Jurkat, Clone E6-1 (cell line): Measurements from ENCODE around the gene SNX22. TPM values are rescaled to one million over a fixed set of nuclear protein-coding genes. Genes with fewer than 3 reads are reported as not detected.
"Not testable (repeated sequence)": the region's sequence is repeated elsewhere in the genome, so short reads cannot be mapped to it uniquely, and the experiment has no call there.

Experiments used
- DNase-seq: peaks from one replicate; pipeline ENCODE4 v3.0.0-alpha.2; 2011; ENCODE audit warnings: low read depth, low spot score
- H3K4me3 ChIP-seq: 2 replicates; pipeline ENCODE4 v1.5.1; 2011; ENCODE audit warnings: mild to moderate bottlenecking, low read length, control low read depth, moderate library complexity
- polyA plus RNA-seq: library from polyadenylated mRNA; unstranded; fragments of >200 nt; gene quantifications from one replicate; pipeline ENCODE4 v1.2.1, GENCODE V29; 2012; ENCODE audit warnings: missing spikeins; ENCODE audit not compliant: insufficient read length, insufficient read depth

The SNX22 gene
- 0.43 TPM for polyA plus RNA-seq

DNA sequence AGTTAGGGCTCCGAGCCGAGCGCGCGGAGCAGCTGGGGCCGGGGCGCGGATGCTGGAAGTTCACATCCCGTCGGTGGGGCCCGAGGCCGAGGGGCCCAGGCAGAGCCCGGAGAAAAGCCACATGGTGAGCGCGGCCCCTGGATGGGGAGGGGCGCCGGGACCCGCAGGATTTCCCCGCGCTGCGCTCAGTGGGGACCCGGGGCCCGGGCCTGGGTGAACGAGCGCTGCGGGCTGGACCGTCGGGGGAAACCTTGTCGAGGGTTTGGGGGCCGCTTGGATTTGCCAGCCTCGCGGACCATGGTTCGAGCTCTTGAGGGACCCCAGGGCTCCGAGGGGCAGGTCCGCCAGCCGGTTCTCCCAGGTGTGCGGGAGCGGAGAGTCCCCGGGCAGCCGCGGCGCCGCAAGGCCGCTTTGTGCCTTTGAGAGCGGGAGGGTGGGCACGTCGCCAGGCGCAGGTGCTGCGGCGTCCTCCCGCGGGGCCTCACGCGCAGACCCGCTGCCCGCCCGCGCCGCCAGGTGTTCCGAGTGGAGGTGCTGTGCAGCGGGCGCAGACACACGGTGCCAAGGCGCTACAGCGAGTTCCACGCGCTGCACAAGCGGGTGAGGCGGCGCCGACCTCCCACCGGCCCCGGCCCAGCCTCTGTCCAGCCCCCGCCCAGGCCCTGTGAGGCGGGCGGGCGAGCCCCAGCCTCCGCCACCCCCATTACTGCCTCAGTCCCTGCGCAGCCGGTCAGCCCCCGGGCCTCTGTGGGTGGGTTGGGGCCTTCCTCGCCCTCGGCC lies at the start of gene SNX22:
SNX22 (plus strand) TSS at position 5 of the 780 bp plus-strand sequence; CDS start at position 50, 45 bp downstream.
- DNase-seq = no peak
- H3K4me3 ChIP-seq = peak within 1 kb of the TSS; percentile 33

DNA sequence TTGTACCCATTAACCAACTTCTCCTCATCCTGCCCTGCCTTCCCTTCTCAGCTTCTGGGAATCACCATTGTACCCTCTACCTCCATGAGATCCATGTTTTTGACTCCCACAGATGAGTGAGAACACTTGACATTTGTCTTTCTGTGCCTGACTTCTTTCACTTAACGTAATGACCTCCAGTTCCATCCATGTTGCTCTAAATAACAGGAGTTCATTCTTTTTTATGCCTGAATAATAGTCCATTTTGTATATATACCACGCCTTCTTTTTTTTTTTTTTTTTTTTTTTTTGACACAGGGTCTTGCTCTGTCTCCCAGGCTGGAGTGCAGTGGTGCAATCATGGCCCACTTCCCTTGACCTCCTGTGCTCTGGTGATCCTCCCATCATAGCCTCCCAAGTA lies 49.0 kb upstream of the SNX22 start:
- no peak overlapping the region for H3K4me3 ChIP-seq
- DNase-seq = no peak

DNA sequence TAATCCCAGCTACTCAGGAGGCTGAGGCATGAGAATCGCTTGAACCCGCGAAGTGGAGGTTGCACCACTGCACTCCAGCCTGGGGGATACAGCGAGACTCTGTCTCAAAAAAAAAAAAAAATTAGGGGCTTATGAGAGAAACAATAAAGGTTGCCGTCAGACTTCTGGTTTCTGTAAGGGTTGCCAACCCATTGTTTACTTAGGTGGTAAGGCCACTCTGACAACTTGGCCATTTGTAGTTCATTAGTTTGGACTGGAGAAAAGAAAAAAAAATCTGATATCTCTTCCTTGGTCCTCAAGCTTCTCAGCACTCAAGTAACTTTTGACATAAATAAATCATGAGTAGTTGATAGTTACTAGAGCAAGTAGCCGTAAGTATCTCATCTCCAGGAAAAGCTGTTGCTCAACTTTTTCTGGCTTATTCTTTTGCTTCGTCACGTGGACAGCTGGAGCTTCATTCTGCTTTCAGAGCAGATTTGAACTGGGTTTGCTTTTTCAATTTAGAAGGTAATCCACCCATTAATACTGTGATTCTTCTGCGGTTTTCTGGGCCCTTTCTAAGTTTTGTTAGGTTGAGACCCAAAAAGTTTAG lies 46.3 kb upstream of the SNX22 start:
- H3K4me3 ChIP-seq = no peak overlapping the region
- no peak for DNase-seq

DNA sequence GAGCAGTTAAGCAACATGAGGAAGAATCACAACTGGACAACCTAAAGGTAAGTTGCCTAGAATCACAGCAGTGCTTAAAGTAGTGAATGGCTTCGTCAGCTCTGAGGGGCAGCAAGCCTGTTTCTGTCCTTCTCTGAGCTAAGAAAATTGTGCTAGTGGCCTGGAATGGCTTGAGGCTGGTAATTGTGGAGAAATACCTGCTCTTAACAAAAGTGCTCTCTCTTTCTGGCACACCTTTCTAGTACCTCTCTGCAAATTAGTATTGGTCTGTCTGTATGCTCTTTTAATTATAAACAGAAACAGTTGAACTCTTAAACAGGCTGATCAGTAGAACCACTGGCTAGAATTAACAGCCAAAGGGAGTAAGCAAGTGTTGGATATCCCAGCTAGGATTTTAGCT lies 44.2 kb upstream of the SNX22 start:
- no peak for DNase-seq
- no peak overlapping the region for H3K4me3 ChIP-seq

DNA sequence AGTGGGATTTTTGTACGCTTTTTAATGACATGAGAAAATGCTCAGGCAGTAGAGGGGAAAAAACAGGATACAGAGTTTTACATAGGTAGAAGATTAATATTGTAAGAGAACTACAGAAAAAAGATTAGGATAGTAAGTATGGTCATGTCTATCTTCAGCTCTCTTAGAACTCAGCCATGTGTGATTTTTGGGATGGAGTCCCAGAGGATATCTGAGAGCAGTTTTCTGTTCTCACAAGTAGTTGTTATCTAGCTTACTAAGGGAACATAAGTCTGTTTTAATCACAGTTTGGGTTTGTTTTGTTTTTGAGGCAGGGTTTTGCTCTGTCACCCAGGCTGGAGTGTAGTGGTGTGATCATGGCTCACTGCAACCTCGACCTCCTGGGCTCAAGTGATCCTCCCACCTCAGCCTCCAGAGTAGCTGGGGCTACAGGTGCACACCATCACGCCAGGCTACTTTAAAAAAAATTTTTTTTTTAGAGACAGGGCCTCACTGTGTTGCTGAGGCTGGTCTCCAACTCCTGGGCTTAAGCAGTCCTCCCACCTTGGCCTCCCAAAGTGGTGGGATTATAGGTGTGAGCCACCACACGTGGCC lies 41.3 kb upstream of the SNX22 start:
- DNase-seq, H3K4me3 ChIP-seq: not testable (repeated sequence)

DNA sequence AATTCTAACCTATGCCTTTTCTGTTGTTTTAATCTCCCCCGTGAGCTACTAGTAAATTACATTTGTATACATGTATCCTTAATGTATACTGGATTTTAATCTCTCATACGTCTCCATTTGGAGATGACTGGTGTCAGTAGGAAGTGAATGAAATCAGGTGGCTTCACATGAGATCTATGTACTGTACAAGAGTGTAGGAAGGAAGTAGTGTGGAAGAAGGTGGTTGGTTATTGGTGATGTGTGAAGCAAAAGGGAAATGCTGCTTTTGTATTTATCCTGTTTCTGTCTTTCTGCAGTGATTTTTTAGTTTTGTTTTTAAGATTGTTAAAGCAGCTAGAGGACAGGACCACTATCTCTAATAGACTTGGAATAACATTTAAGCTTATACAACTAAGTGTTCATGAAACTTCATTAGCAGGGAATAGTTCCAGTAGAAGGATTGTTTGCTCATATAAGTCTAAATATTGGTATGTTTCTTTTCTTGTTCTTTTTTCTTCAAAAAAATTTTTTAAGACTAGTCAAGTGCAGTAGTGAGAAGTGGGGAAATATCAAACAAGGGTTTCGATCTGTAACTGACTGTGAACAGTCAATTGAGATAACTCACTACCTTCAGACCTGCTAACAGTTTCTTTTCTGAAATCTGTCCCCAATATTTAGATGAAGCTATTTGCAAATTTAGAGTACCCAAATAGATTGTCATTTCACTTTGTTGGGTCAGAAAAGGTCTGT lies 40.4 kb upstream of the SNX22 start:
- no peak for DNase-seq
- no peak overlapping the region for H3K4me3 ChIP-seq

DNA sequence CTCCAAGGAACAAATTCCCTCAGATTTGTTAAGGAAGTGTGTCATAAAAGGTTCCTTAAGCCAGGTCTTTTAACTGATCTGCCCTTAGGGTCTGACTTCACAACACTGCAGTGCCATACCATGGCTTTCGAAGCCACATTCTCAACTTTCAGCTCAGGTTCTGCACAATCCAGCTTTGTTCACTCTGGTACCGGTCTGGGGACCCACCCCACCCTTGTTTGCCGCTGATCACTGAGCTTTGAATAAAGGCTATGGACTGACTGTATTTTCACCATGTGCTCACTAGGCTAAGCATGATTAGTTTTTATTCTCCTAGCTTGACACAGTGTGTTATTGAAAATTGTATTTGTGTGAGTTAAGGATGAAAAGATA lies 39.9 kb upstream of the SNX22 start:
- no peak for DNase-seq

DNA sequence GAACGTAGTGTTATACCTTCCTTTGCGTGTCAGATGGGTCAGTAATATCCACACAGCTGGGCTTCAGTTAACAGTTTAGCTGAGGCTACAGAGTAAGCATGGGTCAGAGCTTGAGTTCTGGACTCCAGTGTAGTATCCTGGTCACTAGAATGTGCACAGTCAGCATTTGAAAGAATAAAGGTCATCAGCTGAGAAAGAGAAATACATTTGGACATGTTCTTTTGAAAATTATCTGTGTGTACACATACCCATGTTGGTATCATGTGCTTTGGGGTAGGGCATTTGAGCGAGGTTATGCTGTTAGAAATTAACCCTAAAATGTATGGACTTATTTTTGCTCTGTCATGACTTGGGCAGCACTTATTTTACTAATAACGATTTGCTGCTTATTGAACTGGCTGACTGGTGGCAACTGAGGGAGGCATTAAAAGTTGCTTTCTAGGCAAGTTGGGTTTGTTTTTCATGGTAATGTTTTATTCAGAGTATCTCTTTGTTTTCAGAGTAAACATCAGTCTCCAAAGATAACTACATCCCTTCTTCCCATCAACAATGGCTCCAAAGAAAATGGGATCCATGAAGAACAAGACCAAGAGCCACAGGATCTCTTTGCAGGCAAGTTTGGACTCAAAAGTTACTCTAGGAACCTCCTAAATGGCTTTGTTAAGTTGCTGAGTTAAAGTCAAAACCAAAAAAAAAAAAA lies 39.3 kb upstream of the SNX22 start:
- DNase-seq = no peak
- no peak overlapping the region for H3K4me3 ChIP-seq

More for the DNA sequence above, 39.9 kb upstream of the SNX22 start:
- no peak overlapping the region for H3K4me3 ChIP-seq

DNA sequence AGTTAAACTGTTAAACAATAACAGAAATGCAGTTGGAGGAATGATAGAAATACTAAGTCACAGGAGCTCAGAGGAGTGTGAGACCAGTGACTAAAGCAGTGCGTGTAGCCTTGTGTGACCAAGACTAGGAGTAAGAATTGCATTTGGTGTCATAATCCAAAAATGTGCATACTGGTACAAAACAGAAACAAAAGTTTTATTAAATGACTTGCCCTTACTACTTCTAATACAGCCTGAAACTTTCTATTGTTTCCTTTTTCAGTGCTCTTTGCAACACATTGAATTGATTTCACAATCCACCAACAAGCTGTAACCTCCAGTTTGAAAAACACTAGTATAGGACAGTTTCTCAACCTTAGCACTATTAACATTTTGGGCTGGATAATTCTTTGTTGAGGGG lies 38.6 kb upstream of the SNX22 start:
- no peak overlapping the region for H3K4me3 ChIP-seq
- no peak for DNase-seq

DNA sequence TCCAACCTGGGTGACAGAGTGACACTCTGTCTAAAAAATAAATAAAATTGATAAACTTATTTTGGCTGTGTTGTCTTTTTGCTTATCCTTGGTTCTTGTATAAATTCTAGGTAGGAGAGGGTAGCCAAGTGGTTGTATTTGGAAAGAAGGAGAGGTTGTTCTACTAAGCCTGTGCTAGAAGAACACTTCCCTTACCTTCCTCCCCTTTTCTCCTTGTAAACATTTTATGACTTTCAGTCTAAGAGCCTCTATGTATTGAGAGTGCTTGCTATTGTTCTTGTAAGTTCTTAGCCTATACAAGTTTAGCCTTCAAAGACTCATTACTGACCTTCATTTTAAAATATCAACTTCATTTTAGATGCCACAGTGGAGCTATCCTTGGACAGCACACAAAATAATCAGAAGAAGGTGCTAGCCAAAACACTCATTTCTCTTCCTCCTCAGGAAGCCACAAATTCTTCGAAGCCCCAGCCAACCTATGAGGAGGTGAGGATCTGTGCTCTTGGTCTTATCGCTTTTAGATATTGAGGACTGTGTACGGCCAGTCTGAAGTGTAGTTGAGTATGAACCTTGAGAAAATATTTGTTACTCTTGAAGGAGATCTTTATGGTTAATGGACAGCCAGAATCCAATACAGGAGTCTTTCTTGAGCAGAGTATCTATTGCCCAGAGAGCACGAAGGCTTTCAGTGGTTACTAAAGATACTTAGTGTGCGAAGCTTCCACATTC lies 33.6 kb upstream of the SNX22 start:
- no peak overlapping the region for H3K4me3 ChIP-seq
- DNase-seq = no peak

DNA sequence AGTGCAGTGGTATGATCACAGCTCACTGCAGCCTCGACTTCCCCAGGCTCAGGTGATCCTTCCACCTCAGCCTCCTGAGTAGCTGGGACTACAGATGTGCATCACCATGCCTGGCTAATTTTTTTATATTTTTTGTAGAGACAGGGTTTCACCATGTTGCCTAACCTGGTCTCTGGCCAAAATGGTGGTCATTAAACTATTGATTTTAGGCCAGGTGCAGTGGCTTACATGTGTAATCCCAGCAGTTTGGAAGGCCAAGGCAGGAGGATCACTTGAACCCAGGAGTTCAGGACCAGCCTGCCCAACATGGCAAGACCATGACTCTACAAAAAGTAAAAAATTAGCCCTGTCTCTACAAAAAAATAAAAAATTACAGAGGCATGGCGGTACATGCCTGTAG lies 31.2 kb upstream of the SNX22 start:
- not testable (repeated sequence) for DNase-seq, H3K4me3 ChIP-seq

DNA sequence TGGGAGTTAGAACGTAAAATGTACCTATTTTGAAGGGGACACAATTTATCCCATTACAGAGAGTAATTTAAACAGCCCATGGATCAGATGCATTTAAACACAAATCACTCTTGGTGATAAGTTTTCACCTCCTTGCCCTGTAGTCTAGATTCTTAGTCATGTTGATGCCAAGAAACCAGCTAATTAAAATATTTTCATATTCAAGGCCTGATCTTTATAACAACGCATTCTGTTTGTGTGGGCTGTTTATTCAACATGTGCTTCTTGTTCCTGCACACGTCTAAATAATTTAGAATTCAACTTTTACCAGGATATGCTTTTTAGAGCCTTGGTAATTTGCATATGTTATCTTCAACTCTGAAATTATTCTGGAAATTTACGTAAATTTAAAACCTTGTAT lies 29.9 kb upstream of the SNX22 start:
- no peak for DNase-seq
- H3K4me3 ChIP-seq = no peak overlapping the region

DNA sequence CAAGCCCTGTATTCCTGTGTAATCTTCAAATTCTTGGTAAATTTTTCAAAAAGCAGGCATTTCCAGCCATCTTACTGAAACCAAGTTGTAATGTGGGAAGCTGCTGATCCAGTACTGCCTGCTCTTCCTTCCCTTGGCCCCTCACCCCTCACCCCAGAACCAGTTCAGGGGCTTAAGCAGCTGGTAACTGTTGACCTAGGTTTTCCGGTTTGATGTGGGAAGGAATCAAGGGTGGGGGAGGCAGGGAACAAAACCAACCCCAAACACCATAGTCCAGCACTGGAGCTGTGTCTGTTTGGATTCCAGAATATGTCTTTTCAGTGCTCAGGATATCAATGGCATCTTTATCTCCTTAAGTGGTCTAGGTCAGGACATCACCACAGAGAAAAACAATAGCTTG lies 29.1 kb upstream of the SNX22 start:
- DNase-seq = no peak
- H3K4me3 ChIP-seq = no peak overlapping the region

DNA sequence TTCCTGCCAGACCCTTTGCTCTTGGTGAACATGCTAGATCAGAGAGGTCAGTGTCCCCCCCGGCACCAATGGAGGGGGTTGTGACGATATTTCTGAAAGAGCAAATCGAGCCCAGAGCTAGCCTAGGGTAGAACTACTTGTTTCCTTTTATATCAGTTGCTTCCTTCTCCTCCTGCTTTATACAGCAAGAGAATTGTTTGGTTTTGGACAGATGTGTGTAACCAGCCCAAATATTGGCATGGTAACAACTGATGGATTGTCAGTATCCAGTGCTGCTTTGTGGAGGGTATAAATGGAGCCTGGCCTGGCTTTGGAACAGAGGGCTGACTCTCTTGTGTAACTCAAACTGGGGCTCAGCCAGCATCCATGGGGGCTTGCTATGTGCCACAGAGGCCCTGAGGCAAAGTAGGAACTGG lies 28.6 kb upstream of the SNX22 start:
- no peak overlapping the region for H3K4me3 ChIP-seq
- DNase-seq = no peak

DNA sequence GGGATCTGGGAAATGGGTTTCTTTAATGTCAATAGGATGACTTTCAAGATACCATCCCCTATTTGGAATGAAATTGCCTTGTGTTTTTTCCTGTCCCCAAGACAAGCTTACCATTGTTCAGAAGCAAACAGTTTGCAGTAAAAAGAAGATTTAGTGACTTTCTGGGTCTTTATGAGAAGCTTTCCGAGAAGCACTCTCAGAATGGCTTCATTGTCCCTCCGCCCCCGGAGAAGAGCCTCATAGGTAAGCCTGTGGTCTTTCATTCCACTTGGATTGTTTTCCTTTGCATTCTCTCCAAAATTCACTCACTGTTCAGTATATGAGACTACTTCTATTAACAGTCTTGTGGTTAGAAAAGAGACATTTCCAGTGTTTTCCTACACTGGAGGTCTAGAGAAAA lies 25.6 kb upstream of the SNX22 start:
- no peak overlapping the region for H3K4me3 ChIP-seq
- DNase-seq = no peak

DNA sequence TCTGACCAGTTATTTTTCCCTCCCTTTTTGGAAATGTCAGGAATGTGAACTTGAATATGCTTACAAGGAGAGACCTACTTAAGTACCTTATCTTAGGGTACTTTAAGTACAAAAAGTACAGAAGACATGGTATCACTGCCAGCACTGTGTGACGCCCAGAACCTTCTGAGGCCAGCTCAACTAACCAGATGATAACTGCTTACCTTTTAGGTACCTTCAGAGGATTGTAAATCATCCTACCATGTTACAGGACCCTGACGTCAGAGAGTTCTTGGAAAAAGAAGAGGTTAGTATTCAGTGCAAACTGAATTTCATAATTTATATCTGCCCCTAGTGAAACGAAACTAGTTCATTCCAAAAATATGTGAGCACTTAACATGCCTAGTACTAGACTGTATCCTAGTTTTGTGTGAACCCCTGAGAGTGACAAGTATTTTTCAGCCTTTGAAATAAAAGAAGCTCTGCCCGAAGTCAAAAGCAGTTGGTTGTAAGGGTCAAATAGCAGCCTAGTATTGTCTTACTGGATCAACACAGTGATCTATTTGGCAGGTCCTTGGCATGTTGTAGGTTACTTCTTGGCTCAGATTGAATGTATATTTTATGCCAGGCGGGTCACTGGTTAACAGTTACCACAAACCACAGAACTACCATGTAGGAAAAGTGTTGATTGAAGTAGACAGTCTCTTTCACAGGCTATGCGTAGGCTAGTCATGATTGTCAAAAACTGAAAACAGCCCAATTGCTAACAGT lies 23.8 kb upstream of the SNX22 start:
- no peak for DNase-seq
- H3K4me3 ChIP-seq = no peak overlapping the region

DNA sequence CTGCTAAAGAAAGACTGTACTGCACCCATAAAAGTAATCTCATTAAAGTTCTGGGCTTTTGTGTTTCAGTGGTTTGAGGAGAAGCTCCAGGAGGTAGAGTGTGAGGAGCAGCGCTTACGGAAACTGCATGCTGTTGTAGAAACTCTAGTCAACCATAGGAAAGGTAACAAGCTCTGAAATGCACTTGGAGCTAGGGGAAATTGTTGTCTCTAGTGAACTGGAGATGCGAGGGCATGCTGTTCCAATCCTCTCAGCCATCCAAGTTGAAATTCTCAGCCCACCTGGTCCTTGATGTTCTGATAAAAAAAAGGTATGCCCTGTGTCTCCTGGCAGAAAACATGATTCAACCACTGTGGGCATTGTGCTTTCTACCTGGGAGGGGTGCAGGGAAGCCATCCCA lies 21.4 kb upstream of the SNX22 start:
- H3K4me3 ChIP-seq = no peak overlapping the region
- DNase-seq = no peak

DNA sequence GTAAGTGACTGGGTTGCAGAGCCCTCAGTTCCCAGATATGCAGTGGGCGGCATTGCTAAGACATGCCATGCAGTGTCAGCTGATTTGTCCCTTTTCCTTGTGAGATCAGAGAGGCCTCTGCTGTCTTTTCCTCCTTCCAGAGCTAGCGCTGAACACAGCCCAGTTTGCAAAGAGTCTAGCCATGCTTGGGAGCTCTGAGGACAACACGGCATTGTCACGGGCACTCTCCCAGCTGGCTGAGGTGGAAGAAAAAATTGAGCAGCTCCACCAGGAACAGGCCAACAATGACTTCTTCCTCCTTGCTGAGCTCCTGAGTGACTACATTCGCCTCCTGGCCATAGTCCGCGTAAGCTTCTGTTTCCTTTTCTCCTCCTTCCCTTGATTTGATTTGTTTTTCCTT lies 20.0 kb upstream of the SNX22 start:
- H3K4me3 ChIP-seq = no peak overlapping the region
- DNase-seq = no peak
